ENCODE results near the gene SFTA2.
"Not testable (repeated sequence)": the region's sequence is repeated elsewhere in the genome, so short reads cannot be mapped to it uniquely, and the experiment has no call there.

SFTA2 gene

GRCh38 chr6:30913721-30914075 lies 18.3 kb downstream of the SFTA2 start:
- TF ChIP-seq, protein P1, sequence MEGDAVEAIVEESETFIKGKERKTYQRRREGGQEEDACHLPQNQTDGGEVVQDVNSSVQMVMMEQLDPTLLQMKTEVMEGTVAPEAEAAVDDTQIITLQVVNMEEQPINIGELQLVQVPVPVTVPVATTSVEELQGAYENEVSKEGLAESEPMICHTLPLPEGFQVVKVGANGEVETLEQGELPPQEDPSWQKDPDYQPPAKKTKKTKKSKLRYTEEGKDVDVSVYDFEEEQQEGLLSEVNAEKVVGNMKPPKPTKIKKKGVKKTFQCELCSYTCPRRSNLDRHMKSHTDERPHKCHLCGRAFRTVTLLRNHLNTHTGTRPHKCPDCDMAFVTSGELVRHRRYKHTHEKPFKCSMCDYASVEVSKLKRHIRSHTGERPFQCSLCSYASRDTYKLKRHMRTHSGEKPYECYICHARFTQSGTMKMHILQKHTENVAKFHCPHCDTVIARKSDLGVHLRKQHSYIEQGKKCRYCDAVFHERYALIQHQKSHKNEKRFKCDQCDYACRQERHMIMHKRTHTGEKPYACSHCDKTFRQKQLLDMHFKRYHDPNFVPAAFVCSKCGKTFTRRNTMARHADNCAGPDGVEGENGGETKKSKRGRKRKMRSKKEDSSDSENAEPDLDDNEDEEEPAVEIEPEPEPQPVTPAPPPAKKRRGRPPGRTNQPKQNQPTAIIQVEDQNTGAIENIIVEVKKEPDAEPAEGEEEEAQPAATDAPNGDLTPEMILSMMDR (IDR thresholded peaks at IDR 0.05; ENCODE audit: borderline replicate concordance, insufficient read depth, low read depth, low read length) = no peak

GRCh38 chr6:30912746-30913520 lies 19.0 kb downstream of the SFTA2 start:
- TF ChIP-seq, protein P1 (IDR thresholded peaks at IDR 0.05; ENCODE audit: borderline replicate concordance, insufficient read depth, low read depth, low read length) = no peak
- no peak overlapping the region for H3K4me3 ChIP-seq (ENCODE audit: low read depth, low read length)

More at GRCh38 chr6:30913721-30914075, 18.3 kb downstream of the SFTA2 start:
- H3K4me3 ChIP-seq (ENCODE audit: low read depth, low read length) = peak overlapping the region; percentile 14

GRCh38 chr6:30910473-30910872 lies 21.5 kb downstream of the SFTA2 start:
- H3K4me3 ChIP-seq (ENCODE audit: low read depth, low read length) = not testable (repeated sequence)

DNA sequence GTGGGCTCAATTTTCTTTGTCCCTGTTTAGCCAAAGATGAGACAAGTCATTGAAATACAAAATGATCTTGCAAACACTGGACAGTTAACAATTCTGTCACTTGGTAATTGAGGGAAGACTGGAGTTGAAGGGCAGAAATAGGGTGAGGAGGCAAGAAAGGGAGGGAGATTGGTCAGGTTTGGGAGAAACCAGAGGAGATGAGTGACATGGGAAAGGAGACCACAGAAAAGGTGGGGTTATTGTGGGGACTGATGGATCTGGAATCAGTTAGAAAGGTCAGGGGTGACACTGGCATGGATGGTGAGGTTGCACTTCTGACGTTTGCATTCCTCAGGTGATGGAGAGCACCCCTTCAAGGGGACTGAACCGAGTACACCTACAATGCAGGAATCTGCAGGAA lies 23.3 kb downstream of the SFTA2 start:
- TF ChIP-seq, protein P1 (IDR thresholded peaks at IDR 0.05; ENCODE audit: borderline replicate concordance, insufficient read depth, low read depth, low read length) = no peak
- peak overlapping the region; percentile 67 for H3K4me3 ChIP-seq (ENCODE audit: low read depth, low read length)

GRCh38 chr6:30907758-30908591 lies 24.0 kb downstream of the SFTA2 start, which contains the start of gene GTF2H4:
Gene GTF2H4, plus strand, starts transcription at chr6:30908207.
- peak within 1 kb of the TSS; percentile 67 for H3K4me3 ChIP-seq (ENCODE audit: low read depth, low read length)
- TF ChIP-seq, protein P1 (IDR thresholded peaks at IDR 0.05; ENCODE audit: borderline replicate concordance, insufficient read depth, low read depth, low read length) = no peak

GRCh38 chr6:30907290-30907757 lies 24.6 kb downstream of the SFTA2 start:
- peak overlapping the region; percentile 67 for H3K4me3 ChIP-seq (ENCODE audit: low read depth, low read length)

DNA sequence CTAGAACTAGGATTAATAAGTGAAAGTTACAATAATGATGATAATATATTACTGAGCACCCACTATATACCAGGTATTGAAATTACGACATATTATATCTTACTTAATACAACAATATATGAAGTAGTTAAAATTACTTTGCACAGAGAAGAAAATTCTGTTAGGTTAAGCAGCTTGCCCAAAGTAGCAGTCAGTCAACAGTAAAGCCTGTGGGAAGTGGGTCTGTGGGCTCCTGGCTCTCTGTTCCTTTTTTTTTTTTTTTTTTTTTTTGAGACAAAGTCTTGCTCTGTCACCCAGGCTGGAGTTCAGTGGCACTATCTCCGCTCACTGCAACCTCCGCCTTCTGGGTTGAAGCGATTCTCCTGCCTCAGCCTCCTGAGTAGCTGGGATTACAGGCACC lies 28.7 kb downstream of the SFTA2 start:
- TF ChIP-seq, protein P1 (IDR thresholded peaks at IDR 0.05; ENCODE audit: borderline replicate concordance, insufficient read depth, low read depth, low read length) = no peak
- no peak overlapping the region for H3K4me3 ChIP-seq (ENCODE audit: low read depth, low read length)

GRCh38 chr6:30902709-30903108 lies 29.3 kb downstream of the SFTA2 start:
- H3K4me3 ChIP-seq (ENCODE audit: low read depth, low read length) = no peak overlapping the region
- TF ChIP-seq, protein P1 (IDR thresholded peaks at IDR 0.05; ENCODE audit: borderline replicate concordance, insufficient read depth, low read depth, low read length) = no peak

DNA sequence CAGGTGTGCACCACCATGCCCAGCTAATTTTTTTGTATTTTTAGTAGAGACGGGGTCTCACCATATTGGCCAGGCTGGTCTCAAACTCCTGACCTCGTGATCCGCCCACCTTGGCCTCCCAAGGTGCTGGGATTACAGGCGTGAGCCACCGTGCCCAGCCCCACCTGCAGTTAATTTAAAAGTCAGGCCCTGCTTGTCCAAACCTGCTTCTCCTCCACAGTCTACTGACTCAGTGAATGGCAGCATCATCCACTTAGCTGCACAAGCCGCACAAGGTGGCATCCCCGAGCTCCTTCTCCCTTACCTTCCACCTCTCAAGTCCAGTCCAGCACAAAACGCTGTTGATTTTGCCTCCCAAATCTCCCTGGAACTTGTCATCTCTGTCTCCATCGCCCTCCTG lies 29.8 kb downstream of the SFTA2 start:
- not testable (repeated sequence) for H3K4me3 ChIP-seq (ENCODE audit: low read depth, low read length)
